NCI-H2227 treated with DMSO at 0.1 percent for 48 hours (cell line): ENCODE data around the gene MITD1.
"Not testable (repeated sequence)": the region's sequence is repeated elsewhere in the genome, so short reads cannot be mapped to it uniquely, and the experiment has no call there.

Source experiments
- DNase-seq: peaks from one replicate; lab custom pipeline; 2025; lab: John Stamatoyannopoulos, UW

The MITD1 gene

DNA sequence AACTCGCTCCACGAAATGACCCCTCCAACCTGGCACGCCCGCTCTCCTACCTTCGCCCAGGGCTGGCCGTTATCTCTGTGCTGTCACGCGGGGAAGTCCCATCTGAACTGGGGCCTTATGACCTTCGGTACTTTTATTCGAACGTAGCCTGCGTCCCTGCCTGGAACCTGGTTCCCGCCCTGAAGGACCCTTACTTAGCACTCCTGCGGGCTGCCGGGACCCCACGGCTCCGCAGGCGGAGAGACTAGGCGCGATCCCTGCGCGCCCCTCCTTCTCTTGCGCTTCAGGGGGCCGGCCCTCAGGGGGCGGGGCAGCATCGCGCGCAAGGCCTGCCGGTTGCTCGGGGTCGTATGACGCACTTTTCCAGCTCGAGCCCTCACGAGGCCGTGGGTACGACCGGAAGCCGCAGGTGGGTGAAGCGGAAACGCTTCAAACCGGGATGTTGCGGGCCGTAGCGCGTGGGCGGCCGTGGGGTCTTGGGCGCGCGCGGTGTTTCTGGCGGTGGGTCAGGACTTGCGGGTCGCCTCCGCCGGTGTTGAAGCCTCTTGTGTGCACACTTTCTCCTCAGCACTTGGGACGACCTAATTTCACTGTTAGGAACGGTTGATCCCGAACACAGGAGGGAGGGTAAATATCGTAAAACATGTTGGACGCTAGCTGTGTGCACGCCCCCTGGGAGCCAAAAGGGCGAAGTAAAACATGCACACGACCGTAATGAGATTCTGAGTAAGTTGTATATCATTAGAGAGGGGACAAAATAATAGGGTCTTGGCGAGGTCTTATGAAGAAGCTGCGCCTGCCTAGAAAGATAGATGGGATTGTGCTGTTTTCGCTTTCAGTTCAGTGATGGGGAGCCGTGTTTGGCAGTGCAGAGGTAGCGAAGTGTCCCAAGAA, 26.0 kb downstream of the MITD1 start, which contains the start of the genes LIPT1 and TSGA10:
Gene LIPT1, plus strand, starts transcription at position 325 of the 894 bp plus-strand sequence. CDS start 6,991 bp downstream, outside the sequence.
Gene TSGA10, minus strand, starts transcription at position 300 of the 894 bp plus-strand sequence. CDS start 45,503 bp downstream, outside the sequence.
- peak; percentile 86 for DNase-seq

DNA sequence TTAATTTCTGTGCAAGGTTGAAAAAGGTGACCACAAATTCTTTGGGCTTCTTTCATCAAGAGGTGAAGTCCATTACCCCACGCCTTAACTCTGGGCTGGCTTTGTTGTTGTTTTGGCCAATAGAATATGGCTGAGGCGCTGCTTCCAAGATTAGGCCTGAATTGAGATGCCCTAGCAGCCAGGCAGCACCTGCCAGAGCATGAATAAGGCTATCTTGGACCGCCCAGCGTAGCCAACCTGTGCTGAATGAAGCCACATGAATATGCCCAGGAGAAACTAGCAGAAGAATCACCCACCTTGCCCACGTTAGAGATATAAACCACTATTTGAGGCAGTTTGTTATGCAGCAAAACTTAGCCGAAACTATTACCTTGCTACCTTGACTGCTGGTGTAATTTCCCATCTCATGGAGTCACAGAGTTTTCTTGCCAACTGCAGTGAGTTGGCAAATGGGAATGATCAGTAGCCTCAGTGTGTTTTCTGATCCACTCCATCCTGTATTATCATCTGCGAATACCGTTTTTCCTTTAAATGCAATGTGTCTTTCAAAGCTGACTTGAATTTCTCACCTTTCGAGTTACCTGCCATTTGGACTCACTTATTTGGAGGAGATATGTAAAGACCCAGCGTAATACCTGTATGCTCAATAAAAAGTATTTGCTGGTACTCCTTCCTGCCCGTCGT, 26.8 kb downstream of the MITD1 start:
- peak; percentile 10 for DNase-seq

DNA sequence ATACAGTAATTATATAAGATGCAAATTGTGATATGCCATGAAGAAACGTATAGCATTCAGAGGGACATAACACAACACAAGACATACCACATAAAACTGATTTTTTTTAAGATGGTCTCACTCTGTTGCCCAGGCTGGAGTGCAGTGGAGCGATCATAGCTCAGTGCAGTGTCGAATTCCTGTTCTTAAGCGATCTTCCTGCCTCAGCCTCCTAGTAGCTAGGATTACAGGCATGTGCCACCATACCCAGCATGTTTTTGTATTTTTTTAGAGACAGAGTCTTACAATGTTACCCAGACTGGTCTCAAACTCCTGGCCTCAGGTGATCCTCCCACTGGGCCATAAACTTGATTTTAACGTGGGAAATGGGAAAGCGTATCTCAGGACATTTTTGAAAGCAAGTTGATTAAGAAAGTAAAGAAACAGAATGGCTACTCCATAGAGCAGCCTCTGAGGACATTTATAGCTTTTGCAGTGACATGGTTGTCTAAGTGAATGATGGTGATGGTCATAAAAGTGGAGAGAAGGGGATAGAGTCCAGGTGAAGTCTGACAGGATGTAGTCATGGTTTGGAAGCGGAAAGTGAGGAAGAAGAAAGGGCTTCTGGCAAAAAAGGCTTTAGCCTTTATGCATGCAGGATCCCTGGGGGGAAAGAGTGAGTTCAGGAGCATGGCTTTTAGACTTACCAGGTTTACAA, 28.5 kb downstream of the MITD1 start:
- DNase-seq, result no peak

DNA sequence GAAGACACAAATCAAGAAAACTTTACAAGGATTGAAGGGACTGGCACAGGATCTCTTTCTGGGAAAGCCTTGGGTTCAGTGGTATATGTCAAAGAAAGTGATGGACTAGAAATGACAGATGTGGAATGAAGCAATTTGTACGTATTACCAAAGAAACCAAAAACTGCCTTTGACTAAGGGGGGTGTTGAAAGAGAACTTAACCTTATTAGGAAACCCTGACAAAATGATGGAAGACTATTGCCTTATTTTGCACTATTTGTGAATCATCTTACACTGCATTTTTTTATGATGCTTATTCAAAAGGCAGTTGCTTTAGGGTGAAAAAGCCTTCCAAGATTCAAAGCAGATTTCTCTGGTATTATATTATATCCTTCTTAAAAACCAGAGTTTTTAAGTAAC, 30.2 kb downstream of the MITD1 start:
- DNase-seq, result no peak

DNA sequence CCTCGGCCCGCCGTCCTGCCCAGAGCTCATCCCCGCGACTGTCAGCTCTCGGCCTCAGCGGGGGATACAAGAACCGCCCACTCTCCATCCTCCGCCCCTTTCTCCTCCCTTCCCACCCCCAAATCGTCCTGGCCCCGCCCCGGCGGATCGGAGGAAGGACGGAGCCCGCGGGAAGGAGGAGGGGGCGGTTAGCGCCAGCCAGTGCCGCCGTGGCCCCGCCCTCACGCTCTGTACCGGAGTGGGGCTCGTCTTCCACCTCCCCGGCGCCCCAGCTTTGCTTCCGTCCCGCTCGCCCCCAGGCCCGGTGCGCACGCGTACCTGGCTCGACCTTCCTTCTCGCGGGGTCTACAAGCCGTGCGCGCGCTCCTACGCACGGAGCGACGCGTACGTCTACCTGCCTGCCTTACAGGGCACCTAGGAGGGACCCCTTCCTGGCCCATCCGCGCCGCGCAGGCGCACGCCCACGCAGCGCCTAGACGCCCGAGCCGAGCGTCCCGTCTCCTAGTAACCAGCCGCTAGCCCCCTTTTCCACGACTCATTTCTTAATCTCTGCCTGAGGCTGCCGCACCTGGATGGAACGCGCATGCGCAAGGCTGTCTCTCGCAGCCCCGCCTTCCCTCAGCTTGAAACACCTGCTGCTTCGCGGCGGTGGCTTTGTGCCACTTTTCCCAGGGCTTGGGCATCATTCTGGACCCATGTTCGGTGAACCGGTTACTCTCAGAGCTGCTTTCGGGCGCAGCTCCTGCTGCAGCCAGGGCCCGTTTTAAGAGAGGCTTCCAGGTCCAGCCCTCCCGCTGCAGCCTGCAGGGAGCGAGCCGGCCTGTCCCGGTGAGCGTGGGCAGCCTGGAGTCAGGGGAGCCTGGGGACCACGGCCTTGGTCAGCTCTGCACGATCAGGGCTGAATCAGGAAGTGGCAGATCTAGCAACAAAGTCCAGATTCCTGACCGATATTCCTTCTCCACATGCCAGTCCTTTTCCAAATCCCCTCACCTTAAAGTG, 39.4 kb downstream of the MITD1 start, which contains the start of gene C2orf15:
Gene C2orf15, plus strand, starts transcription at position 598 of the 999 bp plus-strand sequence. CDS start 8,852 bp downstream, outside the sequence.
- peak; percentile 97 for DNase-seq

DNA sequence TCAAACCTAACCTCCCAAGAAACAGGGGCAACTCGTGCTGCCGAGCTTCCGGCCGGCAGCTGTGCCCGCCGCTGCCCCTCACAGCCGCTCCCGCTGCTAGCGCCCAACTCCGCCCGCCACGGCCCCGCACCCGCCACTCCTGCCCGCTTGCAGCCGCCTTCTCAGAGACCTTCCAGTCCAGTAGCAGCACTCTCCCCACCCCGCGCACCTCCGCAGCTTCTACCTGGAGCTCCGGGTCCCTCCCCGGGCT, 40.1 kb downstream of the MITD1 start:
- no peak for DNase-seq

DNA sequence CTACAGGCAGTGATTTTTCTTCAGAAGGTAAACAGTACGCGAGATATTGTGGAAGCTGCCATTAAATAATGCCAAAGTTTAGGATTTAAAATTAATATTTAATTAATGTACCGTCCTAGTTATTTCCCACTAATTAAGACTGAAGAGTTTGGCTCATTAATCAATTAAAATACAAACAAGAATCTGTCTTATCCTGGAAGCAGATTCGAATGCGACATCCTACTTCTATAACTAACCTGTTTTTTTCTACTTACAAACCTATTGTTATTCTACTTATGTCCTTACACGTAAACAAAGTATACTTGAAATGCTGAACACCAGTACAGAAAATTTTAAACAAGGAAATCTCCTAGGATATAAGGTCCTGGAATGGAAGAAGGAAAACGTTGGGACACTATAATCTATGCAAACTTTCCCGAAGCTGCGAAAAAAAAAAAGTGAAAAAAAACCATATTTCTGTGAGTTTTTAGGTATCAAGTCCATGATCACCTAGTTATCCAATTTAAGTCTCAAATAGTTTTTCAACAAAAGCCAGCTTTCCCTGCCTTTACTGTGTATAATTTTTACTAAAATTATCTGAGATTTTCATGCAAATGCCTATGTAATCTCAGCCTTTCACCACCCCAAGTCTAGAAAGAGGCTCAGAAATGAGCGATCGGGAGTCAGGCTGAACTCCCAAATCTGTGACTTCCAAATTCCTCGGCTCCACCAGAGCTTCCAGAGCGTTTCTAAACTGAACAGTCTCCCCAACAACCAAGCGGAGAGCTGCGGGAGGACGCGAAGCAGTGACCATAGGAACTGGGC, 40.6 kb downstream of the MITD1 start:
- DNase-seq, result peak; percentile 80

DNA sequence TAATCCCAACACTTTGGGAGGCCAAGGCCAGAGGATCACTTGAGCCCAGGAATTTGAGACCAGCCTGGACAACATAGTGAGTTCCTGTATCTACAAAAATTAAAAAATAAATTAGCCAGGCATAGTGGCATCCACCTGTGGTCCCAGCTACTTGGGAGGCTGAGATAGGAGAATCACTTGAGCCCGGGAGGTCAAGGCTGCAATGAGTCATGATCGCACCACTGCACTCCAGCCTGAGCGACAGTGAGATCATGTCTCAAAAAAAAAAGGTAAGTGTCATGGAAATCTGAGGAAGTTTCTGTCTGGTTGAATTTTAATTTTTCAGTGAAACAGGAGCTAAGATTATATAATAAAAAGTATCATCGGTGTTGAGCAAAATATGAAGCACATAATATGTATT, 41.9 kb downstream of the MITD1 start:
- no peak for DNase-seq

DNA sequence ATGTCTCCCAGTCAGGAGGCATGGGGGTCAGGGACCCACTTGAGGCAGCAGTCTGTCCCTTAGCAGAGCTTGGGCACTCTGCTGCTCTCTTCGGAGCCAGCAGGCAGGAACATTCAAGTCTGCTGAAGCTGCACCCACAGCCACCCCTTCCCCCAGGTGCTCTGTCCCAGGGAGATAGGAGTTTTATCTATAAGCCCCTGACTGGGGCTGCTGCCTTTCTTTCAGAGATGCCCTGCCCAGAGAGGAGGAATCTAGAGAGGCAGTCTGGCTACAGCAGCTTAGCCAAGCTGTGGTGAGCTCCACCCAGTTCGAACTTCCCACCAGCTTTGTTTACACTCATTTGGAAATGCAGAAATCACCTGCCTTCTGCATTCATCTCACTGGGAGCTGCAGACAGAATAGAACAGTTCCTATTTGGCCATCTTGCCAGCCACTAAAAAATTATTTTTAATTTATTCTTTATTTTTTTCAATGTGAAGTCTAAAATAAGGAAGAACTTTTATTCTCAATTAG, 45.8 kb downstream of the MITD1 start:
- not testable (repeated sequence) for DNase-seq

DNA sequence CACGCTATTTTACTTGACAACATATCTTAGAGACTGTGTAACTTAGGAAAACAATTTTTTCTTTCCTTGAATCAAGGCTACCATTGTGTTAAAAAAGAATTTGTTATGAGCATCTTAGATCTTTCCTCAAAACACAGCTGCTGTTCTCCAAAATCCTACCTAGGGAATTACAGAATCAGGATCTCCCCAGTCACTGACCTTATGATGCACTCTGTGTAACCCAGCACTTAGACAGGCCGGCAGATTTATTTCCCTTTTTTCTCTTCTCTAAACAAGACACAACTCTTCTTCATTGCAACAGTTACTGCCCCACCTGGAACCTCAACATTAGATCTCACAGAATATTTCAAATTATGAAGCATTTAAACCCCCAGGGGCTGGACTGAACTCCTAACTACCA, 52.9 kb downstream of the MITD1 start:
- DNase-seq, result no peak
